ENCODE data around the gene MYL12A.
A peak's percentile ranks its signal among the peaks of the same experiment; 100 is the strongest.
"Not testable (repeated sequence)": the region's sequence is repeated elsewhere in the genome, so short reads cannot be mapped to it uniquely, and the experiment has no call there.

Gene MYL12A

GRCh38 chr18:3216987-3217386 is 30.6 kb upstream of the MYL12A start:
- Histone ChIP-seq H3K36me3 (peaks cover 8 to 13% (median 12%) of the 10 kb centered on the region in 3 donors), H3K4me3 (no peak overlapping the region), H3K27me3 (no peaks in the 10 kb centered on the region), H3K9me3 (no peaks in the 10 kb centered on the region), H3K4me1 (peaks cover 0 to 57% (median 4%) of the 10 kb centered on the region in 4 donors), H3K27ac (peak overlapping the region; percentile 80 to 81)
- intact Hi-C loops (cut with DNase I; ENCODE audit: low total_unique reads), result no loop called here
- TF ChIP-seq CTCF (IDR thresholded peaks at IDR 0.05), result no peak
- DNase-seq, result no peak

- no peak for DNase-seq
- Histone ChIP-seq H3K27ac (peak overlapping the region; percentile 80 to 81), H3K4me1 (peaks cover 0 to 46% (median 2%) of the 10 kb centered on the region in 4 donors), H3K4me3 (peak overlapping the region; percentile 51 to 56), H3K9me3 (no peaks in the 10 kb centered on the region), H3K36me3 (peaks cover 8 to 13% (median 12%) of the 10 kb centered on the region in 3 donors), H3K27me3 (no peaks in the 10 kb centered on the region)
- intact Hi-C loops (cut with DNase I; ENCODE audit: low total_unique reads), result no loop called here
- no peak for TF ChIP-seq CTCF (IDR thresholded peaks at IDR 0.05)
These were observed 29.5 kb upstream of the MYL12A start for GRCh38 chr18:3217948-3218647.

GRCh38 chr18:3218819-3219218 is 28.8 kb upstream of the MYL12A start:
- intact Hi-C loops (cut with DNase I; ENCODE audit: low total_unique reads), result no loop called here
- H3K27ac ChIP-seq, result peak overlapping the region; percentile 80 to 81
- peak overlapping the region; percentile 51 to 56 for H3K4me3 ChIP-seq
- H3K9me3 ChIP-seq, result no peaks in the 10 kb centered on the region
- peaks cover 8 to 13% (median 12%) of the 10 kb centered on the region in 3 donors for H3K36me3 ChIP-seq
- no peak for DNase-seq
- TF ChIP-seq CTCF (IDR thresholded peaks at IDR 0.05), result no peak
- H3K4me1 ChIP-seq, result peaks cover 0 to 39% (median 2%) of the 10 kb centered on the region in 4 donors
- H3K27me3 ChIP-seq, result no peaks in the 10 kb centered on the region

GRCh38 chr18:3219241-3219630 is 28.4 kb upstream of the MYL12A start:
- Histone ChIP-seq H3K27ac (peak overlapping the region; percentile 80 to 81), H3K4me1 (peaks cover 0 to 35% (median 2%) of the 10 kb centered on the region in 4 donors), H3K36me3 (peaks cover 8 to 12% (median 11%) of the 10 kb centered on the region in 3 donors), H3K9me3 (no peaks in the 10 kb centered on the region), H3K4me3 (peak overlapping the region; percentile 51 to 56), H3K27me3 (no peaks in the 10 kb centered on the region)
- TF ChIP-seq CTCF (IDR thresholded peaks at IDR 0.05), result no peak
- no peak for DNase-seq
- intact Hi-C loops (cut with DNase I; ENCODE audit: low total_unique reads), result no loop called here

- no peaks in the 10 kb centered on the region for H3K9me3 ChIP-seq
- no peak for TF ChIP-seq CTCF (IDR thresholded peaks at IDR 0.05)
- H3K36me3 ChIP-seq, result peaks cover 5 to 6% (median 6%) of the 10 kb centered on the region in 3 donors
- intact Hi-C loops (cut with DNase I; ENCODE audit: low total_unique reads), result loop anchor here (10.0 kb wide), 1 partner anchor 55 kb away; no protein-coding TSS in a partner anchor
- peaks cover 0 to 33% (median 2%) of the 10 kb centered on the region in 4 donors for H3K4me1 ChIP-seq
- peak within 1 kb of the TSS; percentile 80 to 81 for H3K27ac ChIP-seq
- no peak for DNase-seq
- peak within 1 kb of the TSS; percentile 51 to 56 for H3K4me3 ChIP-seq
- no peaks in the 10 kb centered on the region for H3K27me3 ChIP-seq
These were observed 27.8 kb upstream of the MYL12A start, which contains the start of gene MYOM1 for GRCh38 chr18:3219631-3220335. TSS of gene MYOM1 (minus strand) at chr18:3219968. CDS start at chr18:3215223, 4,745 bp downstream.

GRCh38 chr18:3220868-3221267 is 26.7 kb upstream of the MYL12A start:
- H3K9me3 ChIP-seq, H3K36me3 ChIP-seq, DNase-seq, H3K4me3 ChIP-seq, H3K27me3 ChIP-seq: not testable (repeated sequence)
- Histone ChIP-seq H3K4me1 (peaks cover 0 to 33% (median 2%) of the 10 kb centered on the region in 4 donors), H3K27ac (peak overlapping the region; percentile 80 to 81)
- intact Hi-C loops (cut with DNase I; ENCODE audit: low total_unique reads), result loop anchor here (10.0 kb wide), 1 partner anchor 56 kb away; no protein-coding TSS in a partner anchor

Data from tibial artery (tissue), 4 donors.